ENCODE measurements around the gene TMPRSS6. TPM values are rescaled to one million over a fixed set of nuclear protein-coding genes. Genes with fewer than 3 reads are reported as not detected.

Gene TMPRSS6
- total and polyA plus RNA-seq, 8 donors: 0.25 to 1.5 (median 0.46) TPM; not detected in 4

- intact Hi-C loops (cut with DNase I; ENCODE audit: low total_unique reads): loop anchor here (10.0 kb wide), 1 partner anchor 116 kb away; no protein-coding TSS in a partner anchor
- TF ChIP-seq CTCF (IDR thresholded peaks at IDR 0.05): no peak
- TF ChIP-seq POLR2A (IDR thresholded peaks at IDR 0.05): no peak
- no peak for TF ChIP-seq POLR2AphosphoS5 (IDR thresholded peaks at IDR 0.05)
- TF ChIP-seq EP300 (IDR thresholded peaks at IDR 0.05): no peak
These were observed 20.6 kb downstream of the TMPRSS6 start for GRCh38 chr22:37088750-37089408.

DNA sequence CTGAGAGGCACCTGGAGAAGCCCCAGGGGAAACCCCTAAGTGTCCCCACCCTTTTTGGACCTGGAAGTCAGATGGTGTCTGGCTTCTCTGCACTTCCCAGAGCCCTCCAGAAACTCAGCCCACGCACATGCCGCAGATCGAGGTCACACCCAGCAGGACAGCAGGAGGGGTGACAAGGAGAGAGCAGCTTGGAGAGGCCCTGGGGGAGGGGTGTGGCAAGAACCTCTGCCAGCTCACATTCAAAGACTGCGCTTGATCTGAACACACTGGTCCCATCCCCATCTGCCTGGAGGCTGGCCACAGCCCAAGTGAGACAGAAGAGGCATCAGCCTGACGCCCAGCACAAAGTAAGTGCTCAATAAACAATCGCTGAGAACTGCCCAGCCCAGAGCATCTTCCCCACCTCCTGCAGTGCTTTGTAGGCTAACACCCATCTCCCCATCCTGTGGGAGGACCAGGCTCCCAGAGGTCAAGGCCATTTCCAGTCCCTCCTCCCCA, 21.4 kb downstream of the TMPRSS6 start:
- H3K4me3 ChIP-seq: no peak overlapping the region
- H3K9me3 ChIP-seq: no peaks in the 10 kb centered on the region
- intact Hi-C loops (cut with DNase I; ENCODE audit: low total_unique reads): loop anchor here (10.0 kb wide), 1 partner anchor 117 kb away; no protein-coding TSS in a partner anchor
- no peaks in the 10 kb centered on the region for H3K36me3 ChIP-seq
- no peak for DNase-seq
- H3K27me3 ChIP-seq: peaks cover 0 to 81% (median 12%) of the 10 kb centered on the region in 3 donors
- 33 to 52% (median 42%) methylated on average over 6 of the region's 6 CpGs for WGBS, 5 donors
- no peak overlapping the region for H3K27ac ChIP-seq
- H3K4me1 ChIP-seq: no peaks in the 10 kb centered on the region
- no peak for TF ChIP-seq POLR2AphosphoS5 (IDR thresholded peaks at IDR 0.05)
- no peak for TF ChIP-seq EP300 (IDR thresholded peaks at IDR 0.05)
- TF ChIP-seq CTCF (IDR thresholded peaks at IDR 0.05): no peak
- TF ChIP-seq POLR2A (IDR thresholded peaks at IDR 0.05): no peak

More at GRCh38 chr22:37088750-37089408, 20.6 kb downstream of the TMPRSS6 start:
- Histone ChIP-seq H3K36me3 (no peaks in the 10 kb centered on the region), H3K27me3 (peaks cover 0 to 86% (median 12%) of the 10 kb centered on the region in 3 donors), H3K4me3 (no peak overlapping the region), H3K4me1 (no peaks in the 10 kb centered on the region), H3K27ac (no peak overlapping the region), H3K9me3 (no peaks in the 10 kb centered on the region)
- 66 to 78% (median 74%) methylated on average over 15 to 17 of the region's 17 CpGs for whole genome bisulfite sequencing, 5 donors
- no peak for DNase-seq

DNA sequence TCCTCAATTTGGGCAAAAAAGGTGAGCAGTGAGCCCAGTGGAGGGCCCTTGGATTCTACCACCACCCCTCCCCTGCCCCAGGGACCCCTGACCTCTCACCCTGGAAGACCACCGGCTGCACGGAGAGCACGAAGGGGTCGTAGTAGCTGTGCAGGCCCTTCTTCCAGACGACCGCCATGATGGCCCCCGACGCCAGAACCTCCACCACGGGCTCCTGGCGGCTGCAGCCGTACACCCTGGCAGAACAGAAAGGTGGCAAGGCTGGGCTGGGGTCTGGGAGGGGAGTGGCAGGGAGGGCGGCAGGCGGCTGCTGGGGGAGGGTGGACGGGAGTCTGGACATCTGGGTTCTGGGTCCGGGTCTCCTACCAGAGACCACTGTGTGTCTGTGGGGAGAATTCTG, 23.3 kb downstream of the TMPRSS6 start:
- H3K27ac ChIP-seq: no peak overlapping the region
- H3K27me3 ChIP-seq: peaks cover 0 to 64% (median 12%) of the 10 kb centered on the region in 3 donors
- DNase-seq: no peak
- H3K4me3 ChIP-seq: no peak overlapping the region
- 75 to 83% (median 77%) methylated on average over 9 to 15 of the region's 15 CpGs for WGBS, 5 donors
- H3K36me3 ChIP-seq: no peaks in the 10 kb centered on the region
- TF ChIP-seq POLR2AphosphoS5 (IDR thresholded peaks at IDR 0.05) (no peak), EP300 (IDR thresholded peaks at IDR 0.05) (no peak), POLR2A (IDR thresholded peaks at IDR 0.05) (no peak), CTCF (IDR thresholded peaks at IDR 0.05) (no peak)
- H3K9me3 ChIP-seq: no peaks in the 10 kb centered on the region
- no peaks in the 10 kb centered on the region for H3K4me1 ChIP-seq
- intact Hi-C loops (cut with DNase I; ENCODE audit: low total_unique reads): loop anchor here (10.0 kb wide), 1 partner anchor 119 kb away; no protein-coding TSS in a partner anchor

DNA sequence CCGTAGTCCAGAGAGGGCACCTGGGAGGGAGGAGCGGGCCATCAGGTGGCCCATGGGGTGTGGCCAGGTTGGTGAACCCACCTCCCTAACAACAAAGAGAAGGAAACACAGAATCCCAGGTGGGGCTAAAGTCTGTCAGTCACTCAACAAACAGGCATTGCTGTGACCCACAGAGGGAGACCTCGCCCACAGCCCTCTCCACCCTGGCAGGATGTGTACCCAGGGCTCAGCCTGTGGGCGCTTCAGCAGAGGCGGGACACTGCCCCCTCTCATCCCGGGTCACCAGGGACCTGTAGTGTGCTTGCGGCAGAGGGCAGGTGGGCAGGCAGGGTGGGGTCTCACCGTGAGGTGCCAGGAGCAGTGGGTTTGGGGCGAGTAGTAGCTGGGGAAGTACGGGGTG, 25.1 kb downstream of the TMPRSS6 start:
- no peaks in the 10 kb centered on the region for H3K36me3 ChIP-seq
- DNase-seq: no peak
- H3K9me3 ChIP-seq: no peaks in the 10 kb centered on the region
- no peak overlapping the region for H3K4me3 ChIP-seq
- 84 to 88% (median 86%) methylated on average over 5 to 10 of the region's 10 CpGs for WGBS, 5 donors
- H3K4me1 ChIP-seq: no peaks in the 10 kb centered on the region
- intact Hi-C loops (cut with DNase I; ENCODE audit: low total_unique reads): loop anchor here (10.0 kb wide), 1 partner anchor 120 kb away; no protein-coding TSS in a partner anchor
- H3K27me3 ChIP-seq: peaks cover 0 to 67% (median 5%) of the 10 kb centered on the region in 3 donors
- TF ChIP-seq EP300 (IDR thresholded peaks at IDR 0.05) (no peak), CTCF (IDR thresholded peaks at IDR 0.05) (no peak), POLR2AphosphoS5 (IDR thresholded peaks at IDR 0.05) (no peak), POLR2A (IDR thresholded peaks at IDR 0.05) (no peak)
- H3K27ac ChIP-seq: no peak overlapping the region

All from stomach (tissue), 9 donors.